ENCODE data around the gene DZIP1L. TPM values are rescaled to one million over a fixed set of nuclear protein-coding genes. Genes with fewer than 3 reads are reported as not detected.
A peak's percentile ranks its signal among the peaks of the same experiment; 100 is the strongest.
"Not testable (repeated sequence)": the region's sequence is repeated elsewhere in the genome, so short reads cannot be mapped to it uniquely, and the experiment has no call there.

Gene DZIP1L
- total RNA-seq, 1 donor from 2014 or later: 81.9 TPM

DNA sequence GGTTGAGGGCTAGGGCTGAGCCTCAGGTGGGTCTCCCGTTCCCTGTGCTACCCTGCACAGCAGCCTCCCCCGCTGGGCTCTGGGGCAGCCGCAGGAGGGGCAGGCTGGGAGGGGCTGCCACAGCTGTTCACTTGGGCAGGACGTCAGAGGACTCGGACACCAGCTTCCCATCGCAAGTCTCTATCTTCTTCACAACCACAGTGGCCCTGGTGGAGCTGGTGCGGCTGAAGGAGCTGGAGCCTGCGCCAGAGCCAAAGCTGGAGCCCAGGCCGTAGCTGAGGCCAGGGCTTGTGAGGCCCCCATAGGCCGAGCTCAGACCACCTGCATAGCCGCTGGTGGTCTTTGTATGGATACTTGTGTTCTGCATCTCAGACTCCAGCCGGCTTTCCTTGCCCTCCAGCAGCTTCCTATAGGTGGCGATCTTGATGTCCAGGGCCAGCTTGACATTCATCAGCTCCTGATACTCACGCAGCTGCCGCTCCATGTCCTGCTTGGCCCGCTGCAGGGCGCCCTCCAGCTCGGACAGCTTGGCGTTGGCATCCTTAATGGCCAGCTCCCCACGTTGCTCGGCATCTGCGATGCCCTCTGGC lies 14.0 kb downstream of the DZIP1L start:
- not testable (repeated sequence) for H3K27ac Mint-ChIP-seq; H3K27me3 Mint-ChIP-seq; H3K4me3 Mint-ChIP-seq (ENCODE audit: low read depth); DNase-seq (ENCODE audit: low spot score, unreplicated experiment); H3K9me3 Mint-ChIP-seq (ENCODE audit: low read depth)
- peaks cover 16% of the 10 kb centered on the region for H3K36me3 Mint-ChIP-seq (ENCODE audit: insufficient read depth)
- peaks cover 12% of the 10 kb centered on the region for H3K4me1 Mint-ChIP-seq (ENCODE audit: low read depth)
- TF ChIP-seq, protein P1, sequence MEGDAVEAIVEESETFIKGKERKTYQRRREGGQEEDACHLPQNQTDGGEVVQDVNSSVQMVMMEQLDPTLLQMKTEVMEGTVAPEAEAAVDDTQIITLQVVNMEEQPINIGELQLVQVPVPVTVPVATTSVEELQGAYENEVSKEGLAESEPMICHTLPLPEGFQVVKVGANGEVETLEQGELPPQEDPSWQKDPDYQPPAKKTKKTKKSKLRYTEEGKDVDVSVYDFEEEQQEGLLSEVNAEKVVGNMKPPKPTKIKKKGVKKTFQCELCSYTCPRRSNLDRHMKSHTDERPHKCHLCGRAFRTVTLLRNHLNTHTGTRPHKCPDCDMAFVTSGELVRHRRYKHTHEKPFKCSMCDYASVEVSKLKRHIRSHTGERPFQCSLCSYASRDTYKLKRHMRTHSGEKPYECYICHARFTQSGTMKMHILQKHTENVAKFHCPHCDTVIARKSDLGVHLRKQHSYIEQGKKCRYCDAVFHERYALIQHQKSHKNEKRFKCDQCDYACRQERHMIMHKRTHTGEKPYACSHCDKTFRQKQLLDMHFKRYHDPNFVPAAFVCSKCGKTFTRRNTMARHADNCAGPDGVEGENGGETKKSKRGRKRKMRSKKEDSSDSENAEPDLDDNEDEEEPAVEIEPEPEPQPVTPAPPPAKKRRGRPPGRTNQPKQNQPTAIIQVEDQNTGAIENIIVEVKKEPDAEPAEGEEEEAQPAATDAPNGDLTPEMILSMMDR (IDR thresholded peaks at IDR 0.05; ENCODE audit: unreplicated experiment): peak; percentile 39

- no peak for DNase-seq (ENCODE audit: low spot score, unreplicated experiment)
- TF ChIP-seq, protein P1 (IDR thresholded peaks at IDR 0.05; ENCODE audit: unreplicated experiment): no peak
- peak overlapping the region; percentile 56 for H3K27ac Mint-ChIP-seq
Observed at GRCh38 chr3:138099417-138099816, 16.0 kb downstream of the DZIP1L start.

GRCh38 chr3:138097192-138098172 lies 17.9 kb downstream of the DZIP1L start:
- peaks cover 6% of the 10 kb centered on the region for H3K9me3 Mint-ChIP-seq (ENCODE audit: low read depth)

More at GRCh38 chr3:138099417-138099816, 16.0 kb downstream of the DZIP1L start:
- H3K4me3 Mint-ChIP-seq (ENCODE audit: low read depth): no peak overlapping the region
- H3K4me1 Mint-ChIP-seq (ENCODE audit: low read depth): peaks cover 10% of the 10 kb centered on the region
- H3K9me3 Mint-ChIP-seq (ENCODE audit: low read depth): no peaks in the 10 kb centered on the region
- no peaks in the 10 kb centered on the region for H3K27me3 Mint-ChIP-seq
- H3K36me3 Mint-ChIP-seq (ENCODE audit: insufficient read depth): peaks cover 24% of the 10 kb centered on the region

DNA sequence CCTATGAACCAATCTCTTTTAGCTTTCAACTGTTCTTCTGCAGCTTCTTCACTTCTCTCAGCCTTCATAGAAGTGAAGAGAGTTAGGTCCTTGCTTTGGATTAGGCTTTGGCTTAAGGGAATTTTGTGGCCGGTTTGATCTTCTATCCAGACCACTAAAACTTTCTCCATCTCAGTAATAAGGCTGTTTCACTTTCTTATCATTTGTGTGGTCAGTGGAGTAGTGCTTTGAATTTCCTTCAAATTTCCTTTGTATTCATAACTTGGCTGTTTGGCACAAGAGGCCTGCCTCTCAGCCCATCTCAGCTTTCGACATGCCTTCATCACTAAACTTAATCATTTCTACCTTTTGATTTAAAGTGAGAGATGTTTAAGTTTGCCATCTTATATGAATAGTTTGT lies 21.7 kb downstream of the DZIP1L start:
- H3K4me1 Mint-ChIP-seq (ENCODE audit: low read depth): peaks cover 15% of the 10 kb centered on the region
- H3K27me3 Mint-ChIP-seq: no peaks in the 10 kb centered on the region
- no peak for DNase-seq (ENCODE audit: low spot score, unreplicated experiment)
- peaks cover 44% of the 10 kb centered on the region for H3K36me3 Mint-ChIP-seq (ENCODE audit: insufficient read depth)
- H3K27ac Mint-ChIP-seq: no peak overlapping the region
- TF ChIP-seq, protein P1 (IDR thresholded peaks at IDR 0.05; ENCODE audit: unreplicated experiment): no peak
- H3K9me3 Mint-ChIP-seq (ENCODE audit: low read depth): peaks cover 6% of the 10 kb centered on the region
- no peak overlapping the region for H3K4me3 Mint-ChIP-seq (ENCODE audit: low read depth)

More at GRCh38 chr3:138097192-138098172, 17.9 kb downstream of the DZIP1L start:
- Mint-ChIP-seq H3K27me3 (no peaks in the 10 kb centered on the region), H3K36me3 (ENCODE audit: insufficient read depth) (peaks cover 39% of the 10 kb centered on the region), H3K4me1 (ENCODE audit: low read depth) (peaks cover 14% of the 10 kb centered on the region), H3K27ac (no peak overlapping the region), H3K4me3 (ENCODE audit: low read depth) (no peak overlapping the region)
- no peak for DNase-seq (ENCODE audit: low spot score, unreplicated experiment)
- TF ChIP-seq, protein P1 (IDR thresholded peaks at IDR 0.05; ENCODE audit: unreplicated experiment): peak; percentile 51

DNA sequence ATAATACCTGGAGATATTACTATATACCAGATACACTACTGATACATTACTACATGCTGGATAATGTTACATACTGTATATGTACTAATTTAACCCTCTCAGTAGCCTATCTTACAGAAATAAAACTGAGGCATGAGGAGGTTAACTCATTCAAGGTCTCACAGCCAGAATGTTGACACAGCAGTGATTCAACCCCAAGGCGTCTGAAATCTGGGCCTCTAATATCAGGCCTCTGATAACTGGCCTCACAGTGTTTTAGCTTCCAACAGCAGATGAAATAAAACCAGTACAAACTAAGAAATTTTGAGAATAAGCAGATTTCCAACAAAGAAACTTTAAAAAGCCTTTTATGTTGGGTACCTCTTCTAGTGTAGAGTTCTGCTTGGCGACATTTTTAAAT lies 23.4 kb downstream of the DZIP1L start:
- Mint-ChIP-seq H3K27ac (no peak overlapping the region), H3K27me3 (no peaks in the 10 kb centered on the region), H3K36me3 (ENCODE audit: insufficient read depth) (peaks cover 57% of the 10 kb centered on the region), H3K4me1 (ENCODE audit: low read depth) (peaks cover 18% of the 10 kb centered on the region), H3K4me3 (ENCODE audit: low read depth) (no peak overlapping the region), H3K9me3 (ENCODE audit: low read depth) (peaks cover 12% of the 10 kb centered on the region)
- no peak for DNase-seq (ENCODE audit: low spot score, unreplicated experiment)
- TF ChIP-seq, protein P1 (IDR thresholded peaks at IDR 0.05; ENCODE audit: unreplicated experiment): no peak

Data from progenitor cell of endocrine pancreas (in vitro differentiated cells).